GM21447 (cell line): ENCODE data around the gene PTPRN.

Experiments used
- ATAC-seq: cut with Tn5 transposase; IDR thresholded peaks from one replicate; pipeline ENCODE4 v1.9.1; 2021; ENCODE audit not compliant: unreplicated experiment

Gene PTPRN

DNA sequence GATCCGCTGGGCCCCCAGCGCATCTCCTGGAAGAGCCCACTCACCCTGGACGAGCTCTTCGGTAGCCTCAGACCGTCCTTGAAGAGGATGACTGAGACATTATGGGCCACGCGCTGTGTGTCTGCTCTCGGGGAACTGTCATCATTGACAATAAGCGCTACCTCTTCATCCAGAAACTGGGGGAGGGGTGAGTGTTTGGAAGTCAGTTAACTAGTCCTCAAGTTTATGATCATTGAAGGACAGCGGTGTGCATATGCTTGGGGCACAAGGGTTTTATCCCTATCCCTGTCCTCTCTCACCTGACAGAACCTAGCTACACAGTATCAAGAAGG is 63.3 kb downstream of the PTPRN start:
- ATAC-seq, result no peak

DNA sequence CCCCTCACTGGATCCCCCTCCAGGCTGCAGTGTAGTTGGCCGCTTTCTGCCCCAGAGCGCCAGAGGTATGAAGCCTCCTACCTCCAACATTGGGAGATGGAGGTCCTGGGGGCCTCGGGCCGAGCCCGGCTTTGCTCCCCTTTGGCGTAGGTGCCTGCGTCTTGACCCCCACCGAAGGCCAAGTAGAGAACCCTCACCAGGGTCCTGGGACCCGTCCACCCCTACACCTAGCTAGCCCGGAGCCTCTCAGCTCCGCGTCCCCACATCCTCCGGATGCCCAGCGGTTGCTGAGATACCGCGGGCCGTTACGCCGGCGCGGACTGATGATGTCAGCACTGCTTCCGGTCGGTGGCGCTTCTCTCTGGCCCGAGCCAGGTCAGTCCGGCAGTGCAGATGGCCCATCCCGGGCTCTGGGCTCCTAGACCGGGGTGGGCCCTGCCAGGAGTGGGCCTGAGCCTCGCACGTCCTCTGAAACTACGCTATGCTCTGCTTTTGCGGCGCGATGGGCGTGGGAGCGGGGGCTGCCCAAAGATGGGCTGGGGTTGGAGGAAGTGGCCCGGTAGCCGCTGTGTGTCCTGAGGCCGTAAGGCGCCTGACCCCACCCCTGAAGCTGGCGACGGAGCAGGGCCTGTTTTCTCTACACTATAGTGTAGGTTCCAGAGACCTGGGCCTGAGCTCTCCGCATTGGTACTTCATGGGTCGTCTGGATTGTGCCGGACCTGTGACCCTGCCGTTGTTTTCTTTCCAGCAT is 63.9 kb downstream of the PTPRN start, which contains the start of the genes GLB1L and STK16:
Gene GLB1L (minus strand): TSS at position 297 of the 751 bp plus-strand sequence. CDS start 1,871 bp downstream, outside the sequence.
Gene STK16 (plus strand): TSS at position 332 of the 751 bp plus-strand sequence. CDS start 521 bp downstream, outside the sequence.
- peak; percentile 47 for ATAC-seq

DNA sequence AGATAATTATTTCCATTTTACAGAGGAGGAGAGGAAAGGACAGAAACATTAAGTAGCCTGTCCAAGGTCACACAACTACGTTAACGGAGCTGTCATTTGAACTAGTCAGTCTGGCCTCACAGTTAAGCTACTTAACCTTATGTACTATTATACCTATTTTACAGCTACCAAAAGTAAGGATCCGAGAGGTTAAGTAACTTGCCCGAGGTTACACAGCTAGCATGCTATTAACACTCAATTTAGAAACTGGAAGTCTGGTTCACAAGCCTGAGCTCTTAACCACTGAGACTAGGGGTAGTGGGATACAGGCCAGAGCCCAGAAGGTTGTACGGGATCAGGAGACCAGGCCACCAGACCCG is 64.4 kb downstream of the PTPRN start:
- no peak for ATAC-seq

DNA sequence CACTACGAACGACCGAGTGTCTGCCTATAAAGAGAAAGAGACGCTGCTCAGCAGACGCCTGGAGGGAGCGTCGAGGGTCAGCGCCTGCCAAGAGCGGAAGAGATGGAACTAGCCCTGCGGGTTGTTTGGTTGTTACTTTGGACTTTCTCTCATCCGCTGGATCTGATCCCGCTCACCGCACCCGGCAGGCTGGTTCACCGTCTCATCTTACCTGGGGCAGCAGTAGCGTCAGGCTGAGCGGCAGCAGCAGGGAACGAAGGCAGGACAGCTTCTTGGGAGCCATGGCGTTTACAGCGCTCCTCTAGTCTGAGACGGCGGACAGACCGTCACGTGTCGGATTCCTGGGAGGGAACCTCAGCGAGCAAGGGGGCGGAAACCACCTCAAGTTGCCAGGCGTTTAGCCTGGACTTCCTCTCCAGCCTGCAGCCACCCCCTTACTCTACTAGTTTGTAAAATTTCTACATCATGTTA is 65.9 kb downstream of the PTPRN start:
- ATAC-seq, result no peak
